Activated naive CD4-positive, alpha-beta T cell treated with anti-CD3 and anti-CD28 coated beads, Interleukin-2, amount 50 U/mL, for 72 hours (primary cell): ENCODE measurements around the gene RPP25. TPM values are rescaled to one million over a fixed set of nuclear protein-coding genes. Genes with fewer than 3 reads are reported as not detected.

Source experiments
- ATAC-seq, 2 donors: fragments of 150-1000 bp; cut with Tn5 transposase; 2 replicates each; pipeline ENCODE4 v1.10.0; 2021; ENCODE audit warnings: mild to moderate bottlenecking in 2 of 2, moderate library complexity in 2 of 2
- DNase-seq, 2 donors: peaks; one replicate each; pipeline ENCODE4 v3.0.0; 2021 to 2022; ENCODE audit warnings: low spot score in 2 of 2
- H3K27ac Mint-ChIP-seq, 2 donors: one replicate each; pipeline ENCODE4 v1.8.0; 2022; ENCODE audit warnings: mild to moderate bottlenecking in 2 of 2, mixed read lengths in 2 of 2
- H3K36me3 Mint-ChIP-seq, 2 donors: one replicate each; pipeline ENCODE4 v1.8.0; 2022; ENCODE audit warnings: mixed read lengths in 2 of 2
- H3K9me3 Mint-ChIP-seq, 2 donors: one replicate each; pipeline ENCODE4 v1.8.0; 2022; ENCODE audit warnings: mixed read lengths in 2 of 2
- total RNA-seq, 2 donors: library from RNA; stranded (reverse); gene quantifications; one replicate each; pipeline ENCODE4 v1.2.3, GENCODE V29; 2022

The RPP25 gene, protein sequence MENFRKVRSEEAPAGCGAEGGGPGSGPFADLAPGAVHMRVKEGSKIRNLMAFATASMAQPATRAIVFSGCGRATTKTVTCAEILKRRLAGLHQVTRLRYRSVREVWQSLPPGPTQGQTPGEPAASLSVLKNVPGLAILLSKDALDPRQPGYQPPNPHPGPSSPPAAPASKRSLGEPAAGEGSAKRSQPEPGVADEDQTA
- total RNA-seq: 1 to 10 TPM; 3.4 to 6.6 TPM

DNA sequence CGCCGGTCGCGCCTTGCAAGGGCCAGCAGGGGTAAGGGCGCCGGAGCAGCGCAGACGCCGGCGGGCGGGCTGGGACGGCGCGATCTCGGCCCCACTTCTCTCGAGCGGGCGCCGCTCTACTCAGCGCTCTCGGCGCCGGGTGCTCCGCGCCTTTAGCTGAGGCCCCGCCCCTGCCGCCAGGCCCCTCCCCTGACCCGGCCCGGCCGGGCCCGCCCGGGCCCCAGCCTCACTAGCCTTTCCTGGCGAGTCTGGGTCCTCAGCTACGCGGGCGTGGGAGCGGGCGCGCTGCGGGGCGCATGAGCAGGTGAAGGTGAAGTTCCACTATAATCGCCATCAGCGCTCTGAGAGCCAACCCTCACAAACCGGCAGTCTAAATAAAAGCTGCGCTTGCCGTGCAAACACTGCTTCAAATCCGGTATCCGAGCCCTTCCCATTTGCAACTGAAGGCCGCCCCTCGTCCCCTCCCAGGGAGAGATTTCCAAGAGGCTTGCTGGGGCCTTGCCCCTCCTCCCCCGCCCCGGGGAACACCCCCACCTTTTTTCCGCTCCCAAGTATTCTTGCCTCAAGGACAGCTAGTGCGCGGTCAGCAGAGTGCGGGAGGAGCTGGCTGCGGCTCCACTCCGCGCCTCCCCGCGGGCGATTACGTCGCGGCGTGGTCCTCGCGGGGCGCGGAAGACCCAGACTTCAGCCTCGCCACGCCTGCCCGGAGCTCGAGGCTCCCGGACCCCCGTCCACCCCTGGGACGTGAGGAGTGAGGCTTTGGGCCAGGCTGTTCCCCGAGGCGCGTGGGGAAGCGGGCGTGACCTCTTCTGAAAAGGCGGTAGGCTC, at the start of gene RPP25:
Gene RPP25, minus strand, starts transcription at position 125 of the 828 bp plus-strand sequence. CDS start 189 bp downstream, outside the sequence.
- Mint-ChIP-seq H3K27ac (no peak within 1 kb of the TSS), H3K9me3 (no peaks in the 10 kb centered on the region), H3K36me3 (no peaks in the 10 kb centered on the region)
- ATAC-seq: peak; percentile 84 to 85
- peak; percentile 74 to 75 for DNase-seq

DNA sequence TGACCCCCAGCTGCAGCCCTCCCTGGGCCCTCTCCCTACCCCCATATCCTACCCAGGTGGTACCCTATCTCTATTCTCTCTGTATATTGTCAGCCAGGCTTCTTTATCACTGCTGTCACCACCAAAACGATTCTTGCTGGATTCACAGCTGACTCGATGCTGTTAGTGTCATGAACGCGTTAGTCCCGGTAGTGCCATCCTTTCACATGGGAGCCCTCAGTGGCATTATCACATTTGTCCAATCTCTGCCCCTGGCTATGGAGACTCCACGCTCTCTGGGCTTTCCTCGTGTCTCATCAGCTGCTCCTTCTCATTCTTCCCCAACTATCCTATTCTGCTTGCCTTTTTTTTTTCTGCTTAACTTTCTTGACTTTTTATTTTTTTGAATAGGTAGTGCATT, 45.8 kb upstream of the RPP25 start:
- ATAC-seq (no peak), DNase-seq (no peak)
- Mint-ChIP-seq H3K9me3 (no peaks in the 10 kb centered on the region), H3K36me3 (no peaks in the 10 kb centered on the region), H3K27ac (no peak overlapping the region)

DNA sequence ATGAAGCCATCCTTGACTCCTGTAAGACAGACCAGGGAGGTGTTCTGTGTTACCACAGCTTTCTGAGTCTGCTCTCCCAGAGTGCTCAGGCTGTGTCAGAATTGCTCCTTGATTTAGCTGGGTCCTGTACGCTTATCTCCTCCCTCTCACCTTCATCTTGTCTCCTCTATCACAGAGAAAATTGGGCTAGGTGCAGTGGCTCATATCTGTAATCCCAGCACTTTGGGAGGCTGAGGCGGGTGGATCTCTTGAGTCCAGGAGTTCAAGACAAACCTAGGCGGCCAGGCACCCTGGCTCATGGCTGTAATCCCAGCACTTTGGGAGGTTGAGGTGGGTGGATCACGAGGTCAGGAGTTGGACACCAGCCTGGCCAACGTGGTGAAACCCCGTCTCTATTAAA, 44.7 kb upstream of the RPP25 start:
- ATAC-seq: no peak
- no peak for DNase-seq
- H3K9me3 Mint-ChIP-seq: no peaks in the 10 kb centered on the region
- no peaks in the 10 kb centered on the region for H3K36me3 Mint-ChIP-seq
- no peak overlapping the region for H3K27ac Mint-ChIP-seq

DNA sequence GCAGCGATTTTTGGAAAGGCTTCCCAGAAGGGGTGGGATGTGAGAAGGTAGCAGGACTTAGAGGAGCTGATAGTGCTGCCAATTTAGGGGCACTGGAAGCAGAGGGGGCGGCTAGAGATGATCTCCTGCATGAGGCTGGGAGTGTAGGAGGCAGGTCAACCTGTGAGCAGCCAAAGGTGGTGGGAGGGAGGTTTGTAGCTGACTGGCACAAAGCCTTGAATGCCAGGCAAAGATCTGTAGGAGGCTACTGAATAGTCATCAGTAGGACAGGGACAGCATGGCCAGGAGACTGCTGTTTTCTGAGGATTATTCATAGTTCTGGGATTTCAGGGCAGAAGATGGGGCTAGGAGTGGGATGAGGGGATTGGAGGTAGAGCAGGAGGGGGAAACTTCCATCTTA, 41.0 kb upstream of the RPP25 start:
- ATAC-seq: no peak

DNA sequence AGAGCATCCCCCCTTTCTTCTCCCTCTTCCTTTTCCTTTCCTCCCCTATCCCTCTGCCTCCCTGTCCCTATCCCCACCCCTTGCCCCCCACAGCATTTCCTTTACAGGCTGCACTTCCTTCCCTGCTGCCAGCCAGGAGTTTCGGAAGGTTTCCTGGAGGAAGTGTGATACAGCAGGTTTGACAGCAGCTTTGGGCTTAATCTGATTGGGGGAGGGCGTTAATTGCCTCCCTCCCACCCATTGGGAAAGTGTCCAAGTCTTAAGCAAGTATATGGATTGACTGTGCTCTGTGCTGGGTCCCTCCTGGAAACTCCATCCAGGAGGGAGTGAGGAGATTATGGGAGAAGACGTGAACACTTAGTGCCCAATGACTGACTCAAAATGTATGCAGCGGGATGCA, 40.6 kb upstream of the RPP25 start:
- DNase-seq (no peak), ATAC-seq (no peak)
- H3K9me3 Mint-ChIP-seq: no peaks in the 10 kb centered on the region
- no peak overlapping the region for H3K27ac Mint-ChIP-seq
- H3K36me3 Mint-ChIP-seq: peaks cover 0 to 4% of the 10 kb centered on the region in 2 donors

More for the DNA sequence above, 41.0 kb upstream of the RPP25 start:
- Mint-ChIP-seq H3K9me3 (no peaks in the 10 kb centered on the region), H3K27ac (no peak overlapping the region), H3K36me3 (peaks cover 0 to 4% of the 10 kb centered on the region in 2 donors)
- DNase-seq: no peak

DNA sequence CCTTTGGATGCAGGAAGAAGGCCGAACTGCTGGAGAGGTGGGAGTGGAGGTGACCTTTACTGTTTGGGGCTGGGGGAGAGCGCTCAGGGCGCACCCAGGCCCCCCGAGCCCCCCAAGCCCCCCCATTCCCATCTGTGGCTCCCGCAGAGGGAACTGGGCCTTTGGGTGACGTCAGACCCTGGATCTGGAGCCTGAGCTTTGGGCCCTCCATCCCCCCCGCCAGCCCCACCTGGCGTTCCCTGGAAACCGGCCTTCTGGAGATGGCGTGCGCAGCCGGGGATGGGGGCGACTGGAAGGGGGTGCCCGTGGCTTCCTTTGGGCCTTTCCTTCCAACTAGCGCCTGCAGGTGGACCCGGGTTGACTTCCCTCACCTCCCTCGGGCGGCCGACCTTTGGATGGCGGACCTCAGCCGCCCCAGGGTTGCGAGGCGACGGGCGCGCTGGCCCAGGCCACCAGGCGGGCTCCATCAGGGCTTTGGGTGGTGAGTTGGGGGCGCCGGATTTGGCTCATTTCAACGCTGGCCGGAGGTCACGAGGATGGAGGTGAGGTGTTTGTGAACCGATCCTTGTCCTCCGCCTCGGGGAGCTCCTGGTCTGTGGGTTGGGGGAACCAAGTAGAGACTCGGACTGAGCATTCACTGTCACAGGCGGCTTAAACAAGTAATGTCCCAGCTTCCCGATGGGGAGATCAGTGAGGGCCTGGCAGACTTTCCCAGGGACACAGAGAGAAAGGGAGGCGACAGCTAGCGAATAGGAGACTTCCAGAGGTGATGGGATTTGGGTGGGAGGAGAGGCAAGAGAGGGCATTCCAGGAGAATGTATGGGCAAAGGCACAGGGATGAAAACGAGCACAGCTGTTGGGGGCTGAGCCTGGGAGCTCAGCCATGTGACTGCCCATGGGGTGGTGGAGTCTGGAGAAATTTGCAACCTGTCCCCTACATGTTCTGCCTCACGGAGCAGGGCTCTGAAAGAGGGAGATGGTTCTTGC, 39.5 kb upstream of the RPP25 start:
- H3K27ac Mint-ChIP-seq: peak overlapping the region in 1 of 2 donors; percentile 12
- DNase-seq (no peak), ATAC-seq (peak in 1 of 2 donors; percentile 7)
- peaks cover 0 to 4% of the 10 kb centered on the region in 2 donors for H3K36me3 Mint-ChIP-seq
- no peaks in the 10 kb centered on the region for H3K9me3 Mint-ChIP-seq

DNA sequence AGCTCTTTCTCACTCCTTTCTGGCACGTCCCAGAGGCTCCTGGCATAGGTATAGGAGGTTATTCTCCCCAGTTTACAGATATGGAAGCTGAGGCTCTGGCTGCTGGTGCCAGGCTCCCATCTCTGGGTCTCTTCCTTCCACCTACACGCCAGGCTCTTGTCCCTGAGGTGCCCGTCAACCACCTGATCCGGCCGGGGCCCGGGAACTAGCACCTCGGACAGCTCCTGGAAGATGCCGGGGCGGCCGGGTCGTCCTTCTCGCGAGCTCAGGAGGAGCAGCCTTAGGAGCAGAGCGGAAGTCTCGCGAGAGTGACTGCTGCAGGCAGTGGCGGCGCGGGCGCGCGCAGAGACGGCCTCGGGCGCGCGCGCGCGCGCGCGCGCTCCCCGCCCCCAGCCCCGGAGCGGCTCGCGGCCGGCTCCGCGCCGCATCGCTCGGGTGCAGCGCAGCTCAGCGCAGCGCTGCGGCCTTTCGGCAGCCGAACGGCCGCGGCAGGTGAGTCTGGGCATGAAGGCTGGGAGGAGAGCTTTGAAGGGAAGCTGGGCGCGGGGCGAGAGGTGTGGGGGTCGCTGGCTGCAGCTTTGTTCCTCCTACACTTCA, 38.7 kb upstream of the RPP25 start, which contains the start of gene SCAMP5:
Gene SCAMP5, plus strand, starts transcription at position 382 of the 597 bp plus-strand sequence. CDS start 16,277 bp downstream, outside the sequence.
- H3K36me3 Mint-ChIP-seq: peaks cover 0 to 4% of the 10 kb centered on the region in 2 donors
- H3K27ac Mint-ChIP-seq: peak within 1 kb of the TSS; percentile 78 to 79
- DNase-seq (peak; percentile 94 to 96), ATAC-seq (peak; percentile 97 to 98)
- no peaks in the 10 kb centered on the region for H3K9me3 Mint-ChIP-seq

DNA sequence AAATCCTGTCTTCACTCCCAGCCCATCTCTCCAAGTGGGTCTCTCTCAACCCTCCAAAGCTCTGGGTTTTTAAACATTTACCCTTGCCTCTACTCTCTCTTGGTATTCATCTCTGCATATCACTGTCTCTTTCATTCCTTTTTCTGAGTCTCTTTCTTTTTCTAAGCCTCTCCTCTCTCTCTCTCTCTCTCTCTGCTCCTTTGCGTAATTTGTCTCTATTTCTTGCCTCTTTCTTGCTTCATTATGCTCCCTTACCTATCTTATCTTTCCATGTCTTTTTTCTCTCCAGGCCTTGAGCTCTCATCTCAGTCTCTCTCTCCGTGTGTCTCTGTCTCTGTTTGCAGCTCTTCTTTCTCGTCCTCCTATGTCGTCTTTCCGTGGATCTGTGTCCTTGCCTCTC, 38.1 kb upstream of the RPP25 start:
- Mint-ChIP-seq H3K27ac (peak overlapping the region in 1 of 2 donors; percentile 79), H3K36me3 (peaks cover 0 to 4% of the 10 kb centered on the region in 2 donors), H3K9me3 (no peaks in the 10 kb centered on the region)
- no peak for DNase-seq
- ATAC-seq: no peak

DNA sequence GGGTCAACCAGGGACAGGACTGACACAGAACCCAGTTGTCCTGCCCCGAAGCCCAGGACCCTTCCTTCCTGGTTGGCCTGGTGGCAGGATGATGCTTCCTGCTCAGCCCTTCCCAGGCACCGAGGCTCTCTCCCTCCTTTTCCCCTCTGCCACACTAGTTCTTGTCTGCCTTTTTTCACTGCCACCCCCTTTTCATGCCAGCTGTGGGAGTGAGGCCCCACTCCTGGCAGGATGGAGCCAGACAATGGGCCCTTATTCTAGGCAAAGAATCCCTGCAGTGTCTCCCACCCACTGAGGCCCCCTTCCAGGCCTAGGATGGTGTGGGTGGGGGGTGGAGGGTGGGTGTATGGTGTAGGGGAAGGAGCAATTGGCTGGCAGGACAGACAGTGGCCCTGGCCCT, 37.7 kb upstream of the RPP25 start:
- H3K36me3 Mint-ChIP-seq: peaks cover 0 to 4% of the 10 kb centered on the region in 2 donors
- peak overlapping the region in 1 of 2 donors; percentile 79 for H3K27ac Mint-ChIP-seq
- no peak for ATAC-seq
- H3K9me3 Mint-ChIP-seq: no peaks in the 10 kb centered on the region
- no peak for DNase-seq

DNA sequence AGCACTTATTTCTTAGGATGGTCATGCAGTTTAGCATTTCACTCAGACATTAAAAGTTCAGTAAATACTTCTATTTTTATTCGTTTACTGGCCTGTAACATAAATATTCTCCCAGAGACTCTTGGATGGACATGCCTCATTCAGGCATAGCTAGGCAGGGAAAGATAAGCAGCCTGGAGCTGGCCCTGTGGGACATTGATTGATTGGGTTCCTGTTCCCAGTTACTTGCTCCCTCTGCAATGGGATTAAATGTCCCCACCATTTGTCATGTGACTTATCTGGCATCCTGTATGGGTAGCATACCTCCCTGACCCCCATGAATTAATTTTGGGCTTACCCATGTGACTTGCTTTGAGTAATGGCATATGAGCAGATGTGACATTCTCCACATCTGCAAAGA, 36.0 kb upstream of the RPP25 start:
- Mint-ChIP-seq H3K36me3 (peaks cover 0 to 4% of the 10 kb centered on the region in 2 donors), H3K27ac (no peak overlapping the region), H3K9me3 (no peaks in the 10 kb centered on the region)
- ATAC-seq (no peak), DNase-seq (no peak)

DNA sequence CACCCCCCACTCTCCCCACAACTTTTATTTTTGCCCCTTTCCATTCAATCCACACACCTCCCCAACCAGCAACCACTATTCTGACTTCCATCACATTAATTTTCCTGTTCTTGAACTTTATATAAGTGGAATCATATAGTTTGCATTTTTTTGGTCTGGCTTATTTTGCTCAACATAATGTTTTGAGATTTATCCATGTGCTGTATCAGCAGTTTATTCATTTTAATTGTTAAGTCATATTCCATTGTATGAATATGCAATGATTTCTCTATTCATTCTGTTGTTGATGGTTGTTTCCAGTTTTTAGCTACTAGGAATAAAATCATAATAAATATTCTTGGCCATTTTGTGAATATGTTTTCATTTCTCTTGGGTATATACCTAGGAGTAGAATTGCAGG, 33.0 kb upstream of the RPP25 start:
- no peaks in the 10 kb centered on the region for H3K9me3 Mint-ChIP-seq
- no peak for DNase-seq
- no peak overlapping the region for H3K27ac Mint-ChIP-seq
- H3K36me3 Mint-ChIP-seq: no peaks in the 10 kb centered on the region
- ATAC-seq: no peak

DNA sequence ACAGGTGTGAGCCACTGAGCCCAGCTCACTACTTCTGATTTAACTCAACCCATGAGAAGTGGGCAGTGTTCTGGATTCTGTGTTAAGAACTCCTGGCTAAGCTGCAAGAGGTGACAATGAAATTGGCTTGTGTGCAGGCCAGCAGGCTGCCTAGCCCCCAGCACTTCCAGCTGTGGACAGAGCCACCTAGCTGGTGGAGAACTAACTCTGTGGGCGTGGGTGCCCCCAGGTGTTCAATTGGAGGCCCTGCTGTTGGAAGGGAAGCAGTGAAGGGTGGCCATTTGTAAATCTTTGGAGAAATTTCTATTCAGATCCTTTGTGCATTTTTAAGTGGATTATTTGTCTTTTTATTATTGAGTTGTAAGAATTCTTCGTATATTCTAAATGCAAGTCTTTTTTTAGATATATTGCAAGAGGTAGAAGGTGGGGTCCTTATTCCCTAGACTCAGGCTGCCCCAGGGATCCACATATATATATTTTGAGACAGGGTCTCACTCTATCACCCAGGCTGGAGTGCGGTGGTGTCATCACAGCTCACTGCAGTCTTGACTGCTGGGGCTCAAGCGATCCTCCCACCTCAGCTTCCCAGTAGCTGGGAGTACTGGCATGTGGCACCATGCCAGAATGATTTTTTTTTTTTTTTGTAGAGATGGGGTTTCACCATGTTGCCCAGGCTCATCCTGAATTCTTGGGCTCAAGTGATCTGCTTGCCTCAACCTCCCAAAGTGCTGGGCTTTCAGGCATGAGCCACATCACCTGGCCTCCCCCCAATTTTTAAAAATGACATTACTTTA, 31.6 kb upstream of the RPP25 start:
- ATAC-seq: peak in 1 of 2 donors; percentile 47
- no peaks in the 10 kb centered on the region for H3K36me3 Mint-ChIP-seq
- H3K9me3 Mint-ChIP-seq: no peaks in the 10 kb centered on the region
- peak in 1 of 2 donors; percentile 51 for DNase-seq
- no peak overlapping the region for H3K27ac Mint-ChIP-seq

DNA sequence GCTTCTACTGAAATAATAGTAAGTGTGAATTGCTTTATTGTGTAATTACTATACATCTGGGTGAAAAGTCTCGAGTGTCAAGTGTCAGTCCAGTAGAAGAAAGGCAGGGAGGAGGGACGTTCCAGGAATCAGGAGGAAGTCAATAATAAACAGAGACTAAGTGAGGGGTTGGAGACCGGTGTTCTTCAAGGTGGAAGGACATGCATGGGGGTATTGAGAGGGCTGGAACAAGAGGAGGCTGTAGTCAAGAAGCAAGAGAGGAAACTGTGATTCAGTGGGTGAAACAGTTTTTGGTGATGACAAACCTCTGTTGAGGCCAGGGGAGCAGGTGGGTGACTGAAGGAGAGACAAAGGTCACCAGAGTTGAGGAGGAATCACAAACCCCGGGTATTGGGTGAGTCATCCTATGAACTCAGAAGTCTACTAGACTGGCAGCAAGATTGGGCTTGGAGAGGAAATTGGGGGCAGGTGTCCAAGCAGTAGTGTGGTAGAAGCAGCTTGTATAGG, 27.2 kb upstream of the RPP25 start:
- Mint-ChIP-seq H3K9me3 (no peaks in the 10 kb centered on the region), H3K36me3 (no peaks in the 10 kb centered on the region), H3K27ac (peak overlapping the region; percentile 65 to 70)
- peak; percentile 98 to 99 for ATAC-seq
- peak; percentile 70 to 72 for DNase-seq

DNA sequence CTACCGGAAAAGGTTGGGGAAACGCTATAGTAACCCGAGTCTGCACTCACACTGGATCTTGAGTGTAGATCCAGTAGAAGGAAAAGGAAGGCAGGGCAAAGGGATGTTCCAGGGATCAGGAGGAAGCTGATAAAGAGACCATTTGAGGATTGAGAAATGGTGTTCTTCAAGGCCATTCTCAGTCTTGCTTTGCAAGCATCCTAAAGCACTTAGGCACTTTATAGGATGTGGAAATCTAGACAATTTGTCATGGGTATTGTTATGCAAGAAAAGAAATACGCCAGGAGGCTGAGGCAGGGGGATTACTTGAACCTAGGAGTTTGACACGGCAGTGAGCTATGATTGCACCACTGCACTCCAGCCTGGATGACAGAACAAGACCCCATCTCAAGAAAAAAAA, 25.6 kb upstream of the RPP25 start:
- ATAC-seq (no peak), DNase-seq (no peak)
- no peaks in the 10 kb centered on the region for H3K36me3 Mint-ChIP-seq
- no peaks in the 10 kb centered on the region for H3K9me3 Mint-ChIP-seq
- H3K27ac Mint-ChIP-seq: no peak overlapping the region

DNA sequence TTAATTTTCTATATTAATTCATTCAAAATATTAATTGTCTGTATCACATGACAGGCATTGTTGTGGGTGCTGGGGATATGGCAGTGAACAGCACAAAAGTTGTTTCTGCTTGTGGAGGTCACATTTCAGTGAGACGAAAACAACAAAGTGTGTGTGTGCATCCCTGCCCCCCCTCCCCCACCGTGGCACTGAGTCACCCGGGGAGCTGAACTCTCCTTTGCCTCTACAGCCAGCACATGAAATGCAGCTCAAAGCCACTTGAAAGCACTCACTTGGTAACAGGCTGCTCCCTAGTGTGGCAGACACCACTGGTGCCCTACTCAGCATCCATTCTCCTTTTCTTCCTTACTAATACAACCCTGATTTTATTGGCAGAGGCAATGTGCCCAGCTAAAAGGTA, 21.9 kb upstream of the RPP25 start:
- ATAC-seq: peak; percentile 81 to 88
- H3K36me3 Mint-ChIP-seq: no peaks in the 10 kb centered on the region
- peak in 1 of 2 donors; percentile 54 for DNase-seq

More for the DNA sequence above, 21.9 kb upstream of the RPP25 start:
- no peaks in the 10 kb centered on the region for H3K9me3 Mint-ChIP-seq
- H3K27ac Mint-ChIP-seq: no peak overlapping the region
